GM06990 (cell line): ENCODE results near the gene PNMA6A.
"Not testable (repeated sequence)": the region's sequence is repeated elsewhere in the genome, so short reads cannot be mapped to it uniquely, and the experiment has no call there.

ENCODE experiments used
- DNase-seq: peaks from one replicate; pipeline ENCODE4 v3.0.0-alpha.2; 2011; ENCODE audit not compliant: insufficient read length; ENCODE audit errors: extremely low read depth
- H3K27me3 ChIP-seq: replicated peaks from 2 replicates; pipeline ENCODE4 v1.6.0; 2011; ENCODE audit warnings: low read length; ENCODE audit not compliant: control insufficient read depth, insufficient read depth
- H3K36me3 ChIP-seq: 2 replicates; pipeline ENCODE4 v1.5.1; 2011; ENCODE audit warnings: low read length; ENCODE audit not compliant: control insufficient read depth, insufficient read depth
- H3K4me3 ChIP-seq: replicated peaks from 2 replicates; pipeline ENCODE4 v1.5.1; 2011; ENCODE audit warnings: low read depth, mild to moderate bottlenecking, control low read depth, low read length
- CTCF ChIP-seq: IDR thresholded peaks from 2 replicates; pipeline ENCODE4 v1.5.1; 2011; ENCODE audit warnings: low read length, control low read depth, mild to moderate bottlenecking, inconsistent platforms; ENCODE audit not compliant: insufficient read depth, poor library complexity, severe bottlenecking

Gene PNMA6A

GRCh38 chrX:153074262-153074899 is 2.1 kb downstream of the PNMA6A start:
- TF ChIP-seq CTCF = no peak
- no peaks in the 10 kb centered on the region for H3K27me3 ChIP-seq
- no peak overlapping the region for H3K4me3 ChIP-seq
- no peak for DNase-seq
- no peaks in the 10 kb centered on the region for H3K36me3 ChIP-seq

GRCh38 chrX:153074935-153075334 is 2.7 kb downstream of the PNMA6A start:
- TF ChIP-seq CTCF = no peak
- no peak overlapping the region for H3K4me3 ChIP-seq
- DNase-seq = no peak
- no peaks in the 10 kb centered on the region for H3K36me3 ChIP-seq
- no peaks in the 10 kb centered on the region for H3K27me3 ChIP-seq

GRCh38 chrX:153075366-153075765 is 3.1 kb downstream of the PNMA6A start:
- DNase-seq = no peak
- Histone ChIP-seq H3K27me3 (no peaks in the 10 kb centered on the region), H3K36me3 (no peaks in the 10 kb centered on the region), H3K4me3 (no peak overlapping the region)
- TF ChIP-seq CTCF = no peak

- H3K27me3 ChIP-seq, DNase-seq, H3K36me3 ChIP-seq, H3K4me3 ChIP-seq: not testable (repeated sequence)
These were observed 5.3 kb downstream of the PNMA6A start for GRCh38 chrX:153077437-153078135.

- not testable (repeated sequence) for H3K27me3 ChIP-seq, DNase-seq, H3K36me3 ChIP-seq, H3K4me3 ChIP-seq
These were observed 11.1 kb downstream of the PNMA6A start for GRCh38 chrX:153083238-153083923.

- no peak for TF ChIP-seq CTCF
- Histone ChIP-seq H3K36me3 (no peaks in the 10 kb centered on the region), H3K4me3 (no peak overlapping the region), H3K27me3 (no peaks in the 10 kb centered on the region)
- DNase-seq = no peak
These were observed 30.2 kb downstream of the PNMA6A start for GRCh38 chrX:153102418-153102817.

- DNase-seq, H3K36me3 ChIP-seq, H3K4me3 ChIP-seq, H3K27me3 ChIP-seq: not testable (repeated sequence)
These were observed 32.7 kb downstream of the PNMA6A start for GRCh38 chrX:153104959-153105358.

- H3K4me3 ChIP-seq, DNase-seq, H3K36me3 ChIP-seq, H3K27me3 ChIP-seq: not testable (repeated sequence)
These were observed 34.0 kb downstream of the PNMA6A start for GRCh38 chrX:153106092-153106801.

GRCh38 chrX:153110735-153111134 is 38.5 kb downstream of the PNMA6A start:
- DNase-seq, H3K36me3 ChIP-seq, H3K4me3 ChIP-seq, H3K27me3 ChIP-seq: not testable (repeated sequence)
